Endothelial cell of umbilical vein (primary cell): ENCODE measurements around the gene FIBCD1. TPM values are rescaled to one million over a fixed set of nuclear protein-coding genes. Genes with fewer than 3 reads are reported as not detected.

Source experiments
- BruUV-seq: library from RNA; stranded (reverse); fragments of 400-500 nt; replicated peaks from 2 replicates; lab custom pipeline; 2021; lab: Mats Ljungman, UMichigan
- CTCF ChIA-PET: fragments of 300-600, 350-600 bp; sonication (Branson Sonifier 250); formaldehyde crosslinking; loops from one replicate; lab custom pipeline; 2021; ENCODE audit warnings: antibody characterized with exemption, inconsistent platforms; lab: Charles Lee
- POLR2A ChIA-PET: fragments of 300-600, 350-600 bp; sonication (Branson Sonifier 250); formaldehyde crosslinking; loops from one replicate; lab custom pipeline; 2021; ENCODE audit warnings: antibody characterized with exemption, inconsistent platforms; lab: Charles Lee
- DNase-seq: peaks from one replicate; pipeline ENCODE4 v3.0.0-alpha.2; 2011; ENCODE audit warnings: low read depth, low spot score
- FAIRE-seq: peaks from 2 replicates; lab custom pipeline; 2011; peaks lifted over from hg19 to GRCh38; lab: Jason Lieb, UNC
- H2AFZ ChIP-seq: 2 replicates; pipeline ENCODE4 v1.6.0; 2012; ENCODE audit warnings: low read depth, low read length, control low read depth, inconsistent platforms
- H3K27ac ChIP-seq: 2 replicates; pipeline ENCODE4 v1.5.1; 2011; ENCODE audit warnings: low read depth, mild to moderate bottlenecking, control low read depth, low read length, moderate library complexity; ENCODE audit not compliant: insufficient read depth
- H3K27me3 ChIP-seq, 2 experiments: 2 replicates each; pipeline versions ENCODE4 v1.6.0 to v1.6.1; 2011; ENCODE audit warnings: low read length in 2 of 2, mixed read lengths in 1 of 2; ENCODE audit not compliant: control insufficient read depth in 2 of 2, insufficient read depth in 2 of 2
- H3K36me3 ChIP-seq, 2 experiments: 2 replicates in 1 of 2; 3 replicates in 1 of 2; pipeline ENCODE4 v1.5.1; 2011; ENCODE audit warnings: low read length in 2 of 2, mild to moderate bottlenecking in 1 of 2, moderate library complexity in 1 of 2; ENCODE audit not compliant: control insufficient read depth in 2 of 2, insufficient read depth in 2 of 2; ENCODE audit errors: extremely low read depth in 1 of 2
- H3K4me1 ChIP-seq: 3 replicates; pipeline ENCODE4 v1.5.1; 2011; ENCODE audit warnings: mild to moderate bottlenecking, low read length; ENCODE audit not compliant: control insufficient read depth, insufficient read depth; ENCODE audit errors: extremely low read depth
- H3K4me2 ChIP-seq: 2 replicates; pipeline ENCODE4 v1.6.1; 2011; ENCODE audit warnings: low read length, control low read depth, mixed read lengths; ENCODE audit not compliant: insufficient read depth
- H3K4me3 ChIP-seq, 3 experiments: fragments of 200-600 bp in 1 of 3; sonication (generic), shearing (Covaris generic) in 1 of 3; replicated peaks in 1 of 3; 2 replicates each; pipeline ENCODE4 v1.5.1; 2011 to 2016; ENCODE audit warnings: control low read depth in 3 of 3, low read length in 3 of 3, mild to moderate bottlenecking in 2 of 3, inconsistent platforms in 1 of 3, low read depth in 1 of 3, moderate library complexity in 1 of 3; ENCODE audit not compliant: insufficient read depth in 1 of 3
- H3K79me2 ChIP-seq: 2 replicates; pipeline ENCODE4 v1.6.0; 2012; ENCODE audit warnings: low read length, inconsistent platforms; ENCODE audit not compliant: control insufficient read depth, insufficient read depth
- H3K9ac ChIP-seq: replicated peaks from 2 replicates; pipeline ENCODE3; 2011; ENCODE audit warnings: low read length, control low read depth; ENCODE audit not compliant: insufficient read depth; ENCODE audit errors: extremely low read depth
- H3K9me1 ChIP-seq: replicated peaks from 3 replicates; pipeline ENCODE4 v1.6.0; 2011; ENCODE audit warnings: mild to moderate bottlenecking, low read length; ENCODE audit not compliant: control insufficient read depth, insufficient read depth; ENCODE audit errors: extremely low read depth
- H3K9me3 ChIP-seq: replicated peaks from 2 replicates; pipeline ENCODE4 v1.5.1; 2012; ENCODE audit warnings: low read length, inconsistent platforms; ENCODE audit not compliant: control insufficient read depth, insufficient read depth
- H4K20me1 ChIP-seq: replicated peaks from 2 replicates; pipeline ENCODE3; 2011; ENCODE audit warnings: mild to moderate bottlenecking, low read length; ENCODE audit not compliant: control insufficient read depth, insufficient read depth; ENCODE audit errors: extremely low read depth
- CTCF ChIP-seq, 2 donors: IDR thresholded peaks; 1 replicate in 1 of 2; 2 replicates in 1 of 2; pipeline ENCODE4 v1.5.1; 2011; ENCODE audit warnings: low read length in 2 of 2, mild to moderate bottlenecking in 2 of 2, moderate library complexity in 2 of 2, control low read depth in 1 of 2, inconsistent platforms in 1 of 2, low read depth in 1 of 2; ENCODE audit not compliant: insufficient read depth in 1 of 2; ENCODE audit errors: extremely low read depth in 1 of 2
- EZH2 ChIP-seq: IDR thresholded peaks from 2 replicates; pipeline ENCODE4 v1.6.1; 2012; ENCODE audit warnings: borderline replicate concordance, low read depth, mild to moderate bottlenecking, moderate library complexity, low read length, inconsistent platforms; ENCODE audit not compliant: severe bottlenecking
- FOS ChIP-seq: IDR thresholded peaks from 2 replicates; pipeline ENCODE4 v1.6.1; 2011; ENCODE audit warnings: mild to moderate bottlenecking, low read length, moderate library complexity, borderline replicate concordance; ENCODE audit not compliant: insufficient read depth
- GATA2 ChIP-seq: IDR thresholded peaks from 2 replicates; pipeline ENCODE4 v1.7.0; 2011; ENCODE audit warnings: low read depth, mild to moderate bottlenecking, moderate library complexity, mixed read lengths, low read length; ENCODE audit not compliant: insufficient read length, insufficient read depth
- JUN ChIP-seq: IDR thresholded peaks from 2 replicates; pipeline ENCODE4 v1.6.1; 2011; ENCODE audit warnings: borderline replicate concordance, low read depth; ENCODE audit not compliant: insufficient read length, insufficient read depth
- MAX ChIP-seq: IDR thresholded peaks from 2 replicates; pipeline ENCODE4 v1.6.1; 2011; ENCODE audit not compliant: insufficient read depth, insufficient read length
- MYC ChIP-seq: IDR thresholded peaks from one replicate; pipeline ENCODE4 v1.6.1; 2011; ENCODE audit warnings: mild to moderate bottlenecking, low read depth, low read length
- POLR2A ChIP-seq: IDR thresholded peaks from 2 replicates; pipeline ENCODE4 v1.6.1; 2012; ENCODE audit warnings: low read depth, mild to moderate bottlenecking, control low read depth, low read length
- POLR2AphosphoS5 ChIP-seq: IDR thresholded peaks from 2 replicates; pipeline ENCODE4 v1.6.1; 2012; ENCODE audit warnings: low read depth, mild to moderate bottlenecking, control low read depth, low read length, moderate library complexity; ENCODE audit not compliant: insufficient read depth
- dilution Hi-C: fragments of 300-500 bp; cut with MboI; formaldehyde crosslinking; loops from one replicate; pipeline ENCODE4 v1.15.0; 2019; ENCODE audit warnings: low sequenced_read_pairs; ENCODE audit not compliant: extremely low pct_ligation_motif_present
- intact Hi-C: fragments of 100-400 bp; cut with micrococcal nuclease; formaldehyde crosslinking; loops from one replicate; pipeline ENCODE4 v1.10.0; 2022
- polyA plus RNA-seq, 4 experiments: library from polyadenylated mRNA; depleted of rRNA in 3 of 4; stranded (reverse) in 3 of 4; unstranded in 1 of 4; fragments of >200 nt; gene quantifications; 2 replicates each; pipeline versions ENCODE4 v1.2.1 to v1.2.3, GENCODE V29; 2011 to 2012; ENCODE audit warnings: missing spikeins in 1 of 4
- total RNA-seq: library from RNA; stranded (reverse); gene quantifications from 2 replicates; pipeline ENCODE4 v1.2.3, GENCODE V29; 2021

FIBCD1 gene
- total and polyA plus RNA-seq, 2 donors (not counting 3 experiments of a cell fraction or from before 2014, with no cell fraction given) = 0.14 TPM; not detected in 1

- no TSS peak for BruUV-seq
- Histone ChIP-seq H3K79me2 (peaks cover 3% of the 10 kb centered on the region), H3K27ac (no peak overlapping the region), H3K4me2 (no peak overlapping the region), H3K27me3 (no peaks in the 10 kb centered on the region), H3K9me3 (no peaks in the 10 kb centered on the region), H3K9me1 (no peaks in the 10 kb centered on the region), H3K4me1 (no peaks in the 10 kb centered on the region), H4K20me1 (no peaks in the 10 kb centered on the region), H3K4me3 (no peak overlapping the region), H3K36me3 (peaks cover 52 to 79% of the 10 kb centered on the region in 2 experiments), H2AFZ (no peak overlapping the region), H3K9ac (no peak overlapping the region)
- intact Hi-C loops = no loop called here
- no peak for DNase-seq
- POLR2A ChIA-PET = no interaction called here
- CTCF ChIA-PET = interaction anchor here (1.9 to 3.3 kb wide), 2 partner anchors 162 kb away, joined by 8 to 14 read pairs; no protein-coding TSS in a partner anchor
- dilution Hi-C loops = no loop called here
- TF ChIP-seq MAX = no peak
- TF ChIP-seq JUN = no peak
- no peak for TF ChIP-seq POLR2A
- no peak for TF ChIP-seq GATA2
- no peak for TF ChIP-seq POLR2AphosphoS5
- TF ChIP-seq MYC = no peak
- no peak for TF ChIP-seq FOS
- TF ChIP-seq CTCF (IDR thresholded peaks at IDR 0.05; ENCODE audit: extremely low read depth in 1 of 2, insufficient read depth in 1 of 2, low read depth in 1 of 2, low read length in 2 of 2) = no peak
- TF ChIP-seq EZH2 = no peak
- no peak for FAIRE-seq
These were observed 54.9 kb downstream of the FIBCD1 start for GRCh38 chr9:130884111-130884531.
